Putamen (tissue), 1 donor: ENCODE results near the gene PIK3AP1.

Experiments used
- DNase-seq: peaks from one replicate; pipeline ENCODE4 v3.0.0-alpha.2; 2016; ENCODE audit warnings: low spot score

PIK3AP1 gene

GRCh38 chr10:96642973-96643372 lies 77.3 kb downstream of the PIK3AP1 start:
- peak; percentile 31 for DNase-seq

- no peak for DNase-seq
These were observed 77.8 kb downstream of the PIK3AP1 start for GRCh38 chr10:96642530-96642929.

GRCh38 chr10:96641396-96642295 lies 78.7 kb downstream of the PIK3AP1 start:
- no peak for DNase-seq

- DNase-seq, result no peak
These were observed 80.4 kb downstream of the PIK3AP1 start for GRCh38 chr10:96639899-96640298.

GRCh38 chr10:96638696-96639095 lies 81.6 kb downstream of the PIK3AP1 start:
- DNase-seq, result no peak

- no peak for DNase-seq
These were observed 82.2 kb downstream of the PIK3AP1 start for GRCh38 chr10:96638120-96638519.

- DNase-seq, result no peak
These were observed 82.6 kb downstream of the PIK3AP1 start for GRCh38 chr10:96637709-96638108.

GRCh38 chr10:96636551-96636950 lies 83.8 kb downstream of the PIK3AP1 start:
- no peak for DNase-seq

GRCh38 chr10:96632974-96633710 lies 87.2 kb downstream of the PIK3AP1 start:
- DNase-seq, result no peak

GRCh38 chr10:96627292-96627691 lies 93.0 kb downstream of the PIK3AP1 start:
- DNase-seq, result no peak

- no peak for DNase-seq
These were observed 93.5 kb downstream of the PIK3AP1 start for GRCh38 chr10:96626795-96627194.

- no peak for DNase-seq
These were observed 95.1 kb downstream of the PIK3AP1 start for GRCh38 chr10:96625173-96625572.

- DNase-seq, result no peak
These were observed 98.1 kb downstream of the PIK3AP1 start for GRCh38 chr10:96622013-96622787.

- no peak for DNase-seq
These were observed 100.2 kb downstream of the PIK3AP1 start for GRCh38 chr10:96619796-96620773.

GRCh38 chr10:96619120-96619519 lies 101.2 kb downstream of the PIK3AP1 start:
- no peak for DNase-seq

GRCh38 chr10:96618653-96619052 lies 101.7 kb downstream of the PIK3AP1 start:
- DNase-seq, result peak; percentile 45

- no peak for DNase-seq
These were observed 103.4 kb downstream of the PIK3AP1 start for GRCh38 chr10:96616961-96617360.

- no peak for DNase-seq
These were observed 105.8 kb downstream of the PIK3AP1 start for GRCh38 chr10:96614515-96614914.

GRCh38 chr10:96613576-96613975 lies 106.7 kb downstream of the PIK3AP1 start:
- no peak for DNase-seq

- no peak for DNase-seq
These were observed 108.1 kb downstream of the PIK3AP1 start for GRCh38 chr10:96612055-96612830.
